ENCODE measurements around the gene SUCLG2. TPM values are rescaled to one million over a fixed set of nuclear protein-coding genes. Genes with fewer than 3 reads are reported as not detected.

The SUCLG2 gene
- total and polyA plus RNA-seq, 4 donors, result 34.3 to 68.4 (median 44.3) TPM

DNA sequence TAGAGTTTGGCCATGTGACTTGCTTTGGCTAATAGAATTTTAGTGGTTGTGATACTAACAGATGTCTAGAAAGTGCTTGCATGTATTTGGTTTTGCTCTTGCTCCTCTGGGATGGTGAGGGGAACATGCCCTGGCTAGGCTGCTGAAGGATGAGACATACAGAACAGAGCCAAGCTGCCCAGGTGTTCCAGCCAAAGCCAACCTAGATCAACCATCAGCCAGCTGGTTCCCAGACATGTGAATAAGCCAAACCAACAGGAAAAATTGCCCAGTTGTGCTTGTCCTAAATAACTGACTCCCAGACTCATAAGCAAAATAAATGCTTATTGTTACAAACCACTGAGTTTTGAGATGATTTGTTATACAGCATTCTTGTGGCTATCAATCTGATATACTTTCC is 292.6 kb downstream of the SUCLG2 start:
- H3K9ac ChIP-seq (ENCODE audit: insufficient read depth in 1 of 2, low read length in 2 of 2), result no peak overlapping the region
- H3K9me3 ChIP-seq (ENCODE audit: control insufficient read depth in 4 of 4, insufficient read depth in 3 of 4, low read length in 3 of 4), result peaks cover 0 to 2% (median 0%) of the 10 kb centered on the region in 4 donors
- no peak for ATAC-seq (ENCODE audit: insufficient read depth, low FRiP score)
- H3K27ac ChIP-seq (ENCODE audit: low read depth in 1 of 2, low read length in 1 of 2), result no peak overlapping the region
- H3K4me3 ChIP-seq, result no peak overlapping the region
- DNase-seq, result no peak
- H3K36me3 ChIP-seq (ENCODE audit: control insufficient read depth in 4 of 4, insufficient read depth in 4 of 4, low read length in 4 of 4), result no peaks in the 10 kb centered on the region
- H3K4me1 ChIP-seq (ENCODE audit: control insufficient read depth in 5 of 5, insufficient read depth in 5 of 5, low read length in 5 of 5), result no peaks in the 10 kb centered on the region
- TF ChIP-seq, protein P1, sequence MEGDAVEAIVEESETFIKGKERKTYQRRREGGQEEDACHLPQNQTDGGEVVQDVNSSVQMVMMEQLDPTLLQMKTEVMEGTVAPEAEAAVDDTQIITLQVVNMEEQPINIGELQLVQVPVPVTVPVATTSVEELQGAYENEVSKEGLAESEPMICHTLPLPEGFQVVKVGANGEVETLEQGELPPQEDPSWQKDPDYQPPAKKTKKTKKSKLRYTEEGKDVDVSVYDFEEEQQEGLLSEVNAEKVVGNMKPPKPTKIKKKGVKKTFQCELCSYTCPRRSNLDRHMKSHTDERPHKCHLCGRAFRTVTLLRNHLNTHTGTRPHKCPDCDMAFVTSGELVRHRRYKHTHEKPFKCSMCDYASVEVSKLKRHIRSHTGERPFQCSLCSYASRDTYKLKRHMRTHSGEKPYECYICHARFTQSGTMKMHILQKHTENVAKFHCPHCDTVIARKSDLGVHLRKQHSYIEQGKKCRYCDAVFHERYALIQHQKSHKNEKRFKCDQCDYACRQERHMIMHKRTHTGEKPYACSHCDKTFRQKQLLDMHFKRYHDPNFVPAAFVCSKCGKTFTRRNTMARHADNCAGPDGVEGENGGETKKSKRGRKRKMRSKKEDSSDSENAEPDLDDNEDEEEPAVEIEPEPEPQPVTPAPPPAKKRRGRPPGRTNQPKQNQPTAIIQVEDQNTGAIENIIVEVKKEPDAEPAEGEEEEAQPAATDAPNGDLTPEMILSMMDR (IDR thresholded peaks at IDR 0.05; ENCODE audit: control extremely low read depth, extremely low read depth), result no peak
- H3K27me3 ChIP-seq (ENCODE audit: control insufficient read depth in 3 of 3, insufficient read depth in 3 of 3, low read length in 2 of 3), result no peaks in the 10 kb centered on the region

DNA sequence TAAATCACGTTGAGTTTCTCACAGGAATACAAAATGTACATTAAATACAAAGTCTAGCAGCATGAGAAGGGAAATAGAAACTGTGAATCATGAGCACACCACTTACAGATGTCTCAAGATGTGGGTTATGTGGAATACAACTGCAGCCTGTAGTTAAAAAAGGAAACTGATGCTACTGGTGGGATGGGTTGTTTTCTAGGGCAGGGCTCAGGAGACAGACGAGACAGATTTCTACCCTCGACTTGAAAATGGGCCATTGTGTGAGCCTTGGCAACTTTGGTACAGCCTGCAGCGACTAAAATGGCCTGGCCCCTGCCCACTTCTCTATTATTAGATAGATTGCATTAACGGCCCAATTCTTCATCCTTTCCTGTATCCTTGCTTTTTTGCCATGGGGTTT is 293.1 kb downstream of the SUCLG2 start:
- H3K27ac ChIP-seq (ENCODE audit: low read depth in 1 of 2, low read length in 1 of 2), result no peak overlapping the region
- 51 to 65% methylated on average over 5 of the region's 5 CpGs for WGBS, 2 donors
- no peak for ATAC-seq (ENCODE audit: insufficient read depth, low FRiP score)

DNA sequence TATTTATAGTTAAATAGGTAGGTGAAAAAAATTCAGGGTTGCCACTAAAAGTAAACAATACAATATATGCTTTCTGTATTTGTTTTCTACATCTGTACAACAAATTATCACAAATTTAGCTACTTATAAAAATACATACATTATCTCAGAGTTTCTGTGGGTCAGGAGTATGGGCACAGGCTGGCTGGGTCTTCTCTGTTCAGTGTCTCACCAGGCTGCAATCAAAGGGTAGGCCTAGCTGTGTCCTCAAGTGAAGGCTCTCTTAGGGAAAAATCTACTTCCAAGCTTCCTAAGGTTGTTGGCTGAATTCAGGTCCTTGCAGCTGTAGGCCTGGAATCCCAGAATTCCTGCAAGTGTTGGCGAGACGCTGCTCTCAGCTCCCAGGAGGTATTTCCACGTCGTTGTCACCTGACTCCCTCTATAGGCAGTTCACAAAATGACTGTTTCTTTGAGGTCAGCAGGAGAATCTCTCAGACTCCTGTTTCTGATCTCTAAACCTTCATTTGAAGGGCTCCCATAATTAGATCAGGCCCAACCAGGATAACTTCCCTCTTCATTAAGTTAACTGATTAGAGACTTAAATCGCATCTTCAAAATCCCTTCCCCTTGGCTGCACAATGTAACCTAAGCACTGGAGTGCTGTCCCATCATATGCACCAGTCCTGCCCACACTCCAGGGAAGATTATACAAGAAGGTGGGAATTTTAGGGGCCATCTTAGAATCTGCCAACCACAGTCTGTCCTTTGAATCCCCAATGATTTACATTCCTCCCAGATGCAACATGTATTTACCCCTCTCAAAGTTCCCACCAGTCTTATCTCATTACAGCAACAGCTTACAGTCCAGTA is 296.6 kb downstream of the SUCLG2 start:
- TF ChIP-seq, protein P1 (IDR thresholded peaks at IDR 0.05; ENCODE audit: control extremely low read depth, extremely low read depth), result peak; percentile 13
- no peaks in the 10 kb centered on the region for H3K4me1 ChIP-seq (ENCODE audit: control insufficient read depth in 5 of 5, insufficient read depth in 5 of 5, low read length in 5 of 5)
- H3K27ac ChIP-seq (ENCODE audit: low read depth in 1 of 2, low read length in 1 of 2), result no peak overlapping the region
- ATAC-seq (ENCODE audit: insufficient read depth, low FRiP score), result peak; percentile 41
- H3K4me3 ChIP-seq, result no peak overlapping the region
- H3K9ac ChIP-seq (ENCODE audit: insufficient read depth in 1 of 2, low read length in 2 of 2), result no peak overlapping the region
- 24 to 31% methylated on average over 5 of the region's 5 CpGs for WGBS, 2 donors
- peak in 2 of 3 donors; percentile 14 to 37 for DNase-seq
- peaks cover 0 to 2% (median 0%) of the 10 kb centered on the region in 4 donors for H3K9me3 ChIP-seq (ENCODE audit: control insufficient read depth in 4 of 4, insufficient read depth in 3 of 4, low read length in 3 of 4)
- no peaks in the 10 kb centered on the region for H3K27me3 ChIP-seq (ENCODE audit: control insufficient read depth in 3 of 3, insufficient read depth in 3 of 3, low read length in 2 of 3)
- no peaks in the 10 kb centered on the region for H3K36me3 ChIP-seq (ENCODE audit: control insufficient read depth in 4 of 4, insufficient read depth in 4 of 4, low read length in 4 of 4)

More for the DNA sequence above, 293.1 kb downstream of the SUCLG2 start:
- Histone ChIP-seq H3K9ac (ENCODE audit: insufficient read depth in 1 of 2, low read length in 2 of 2) (no peak overlapping the region), H3K4me3 (no peak overlapping the region), H3K9me3 (ENCODE audit: control insufficient read depth in 4 of 4, insufficient read depth in 3 of 4, low read length in 3 of 4) (peaks cover 0 to 2% (median 0%) of the 10 kb centered on the region in 4 donors), H3K27me3 (ENCODE audit: control insufficient read depth in 3 of 3, insufficient read depth in 3 of 3, low read length in 2 of 3) (no peaks in the 10 kb centered on the region), H3K36me3 (ENCODE audit: control insufficient read depth in 4 of 4, insufficient read depth in 4 of 4, low read length in 4 of 4) (no peaks in the 10 kb centered on the region), H3K4me1 (ENCODE audit: control insufficient read depth in 5 of 5, insufficient read depth in 5 of 5, low read length in 5 of 5) (no peaks in the 10 kb centered on the region)
- no peak for DNase-seq
- TF ChIP-seq, protein P1 (IDR thresholded peaks at IDR 0.05; ENCODE audit: control extremely low read depth, extremely low read depth), result no peak
